Right renal cortex interstitium (tissue), 3 donors: ENCODE measurements around the gene C10orf71. TPM values are rescaled to one million over a fixed set of nuclear protein-coding genes. Genes with fewer than 3 reads are reported as not detected.

Experiments
- DNase-seq, 3 donors: peaks; one replicate each; pipeline ENCODE4 v3.0.0-alpha.2; 2013; ENCODE audit warnings: low read depth in 3 of 3, low spot score in 2 of 3
- polyA plus RNA-seq, 3 donors: library from polyadenylated mRNA; unstranded; fragments of 120-200 nt; gene quantifications; one replicate each; pipeline ENCODE4 v1.2.1, GENCODE V29; 2013; ENCODE audit not compliant: insufficient read length in 3 of 3

Gene C10orf71, protein sequence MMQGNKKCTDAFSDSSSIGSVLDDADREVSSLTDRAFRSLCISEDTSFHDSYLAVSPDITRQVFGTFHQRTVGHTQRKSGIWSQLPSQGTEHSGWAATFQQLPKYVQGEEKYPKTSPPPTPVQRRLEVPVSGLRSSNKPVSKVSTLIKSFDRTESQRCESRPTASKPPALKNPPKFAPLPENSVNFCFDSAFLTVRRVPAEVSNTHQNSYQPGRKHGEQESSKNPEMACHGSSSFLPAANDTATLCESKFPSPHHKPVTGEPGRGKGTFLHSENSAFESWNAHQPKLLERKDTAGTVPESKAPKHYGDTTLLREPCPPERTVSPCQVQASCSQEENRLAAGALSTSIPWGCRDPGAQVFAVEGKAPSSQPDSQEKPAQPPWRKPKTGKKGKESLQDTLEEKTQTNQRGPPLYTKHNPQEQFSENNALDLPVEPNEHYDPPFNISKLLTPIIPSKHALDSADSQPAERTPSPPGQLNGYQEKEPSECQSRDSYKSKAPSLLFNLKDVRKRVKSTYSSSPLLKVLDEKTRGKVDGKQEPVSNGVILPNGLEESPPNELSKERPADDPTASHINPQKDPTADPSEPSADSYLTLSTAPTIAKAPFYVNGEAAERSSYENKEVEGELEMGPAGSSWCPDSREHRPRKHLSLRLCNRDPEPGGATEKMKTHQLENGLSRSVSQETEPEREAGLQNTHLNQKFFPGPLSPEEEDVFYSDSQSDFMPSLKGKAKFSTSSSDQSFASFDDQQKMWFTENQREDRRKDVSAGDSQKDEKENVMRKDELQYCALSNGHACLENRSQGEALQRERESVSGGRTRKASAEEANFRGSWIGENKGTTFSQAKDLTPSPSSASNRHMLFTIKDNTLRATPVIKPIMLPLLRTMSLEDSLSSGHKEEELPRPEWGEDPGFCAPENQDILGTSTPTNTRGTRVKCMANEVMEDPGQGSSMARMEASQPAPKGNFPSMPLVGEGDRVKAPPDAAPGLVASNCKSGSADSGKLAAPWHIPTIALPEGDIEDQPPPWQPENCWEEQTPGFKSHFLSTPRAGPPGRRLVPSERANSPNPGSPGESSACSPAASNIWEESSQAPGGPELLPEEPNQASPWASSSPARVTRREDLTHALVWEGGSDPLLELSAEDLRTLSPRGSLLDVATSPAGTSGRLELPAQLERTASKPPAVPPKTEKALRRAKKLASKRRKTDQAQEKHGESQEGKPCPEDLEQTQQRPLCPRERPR (N-terminal part only)
- under 1 TPM; 0.08 to 0.19 (median 0.15) TPM for polyA plus RNA-seq

DNA sequence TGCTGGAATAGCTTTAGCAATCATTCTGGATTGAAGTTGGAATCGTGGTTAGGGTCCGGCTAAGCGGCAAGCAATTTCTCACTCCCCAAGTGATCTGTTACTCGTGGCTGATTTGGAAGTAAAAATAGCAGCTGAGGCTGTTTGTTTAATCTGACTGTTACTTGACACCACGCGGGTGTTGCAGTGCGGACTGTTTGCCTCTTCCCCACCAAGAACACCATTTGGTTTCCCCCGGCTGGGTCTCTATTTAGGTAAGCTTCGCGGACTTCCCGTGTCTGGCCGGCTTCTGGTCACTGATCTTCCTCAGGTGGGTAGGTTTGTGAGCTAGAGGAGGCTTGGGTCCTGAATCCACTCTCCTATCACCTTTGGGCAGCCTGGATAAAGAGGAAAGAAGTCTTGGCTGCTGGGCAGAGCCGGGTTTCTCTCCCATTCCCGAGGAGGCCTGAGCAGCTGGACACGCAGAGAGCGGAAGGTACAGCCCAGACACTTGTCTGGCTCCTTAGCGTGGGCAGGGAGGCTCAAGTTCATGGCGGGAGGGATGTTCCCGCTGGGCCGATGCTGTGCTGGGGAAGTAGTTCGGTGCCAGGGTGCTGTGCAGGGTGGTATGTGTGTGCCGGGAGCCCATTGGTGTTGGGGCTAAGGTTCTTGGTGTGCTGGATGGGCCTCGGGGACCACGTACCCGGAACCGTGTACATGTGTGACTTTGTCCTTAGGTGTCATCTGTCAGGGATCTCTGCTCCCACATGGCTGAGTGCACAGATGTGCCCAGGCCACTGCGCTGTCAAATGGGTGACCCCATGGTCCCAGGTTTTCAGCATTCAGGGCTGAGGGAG lies at the start of gene C10orf71:
Gene C10orf71, plus strand, starts transcription at position 188 of the 833 bp plus-strand sequence. CDS start 23,376 bp downstream, outside the sequence.
- peak in 2 of 3 donors; percentile 23 to 44 for DNase-seq

DNA sequence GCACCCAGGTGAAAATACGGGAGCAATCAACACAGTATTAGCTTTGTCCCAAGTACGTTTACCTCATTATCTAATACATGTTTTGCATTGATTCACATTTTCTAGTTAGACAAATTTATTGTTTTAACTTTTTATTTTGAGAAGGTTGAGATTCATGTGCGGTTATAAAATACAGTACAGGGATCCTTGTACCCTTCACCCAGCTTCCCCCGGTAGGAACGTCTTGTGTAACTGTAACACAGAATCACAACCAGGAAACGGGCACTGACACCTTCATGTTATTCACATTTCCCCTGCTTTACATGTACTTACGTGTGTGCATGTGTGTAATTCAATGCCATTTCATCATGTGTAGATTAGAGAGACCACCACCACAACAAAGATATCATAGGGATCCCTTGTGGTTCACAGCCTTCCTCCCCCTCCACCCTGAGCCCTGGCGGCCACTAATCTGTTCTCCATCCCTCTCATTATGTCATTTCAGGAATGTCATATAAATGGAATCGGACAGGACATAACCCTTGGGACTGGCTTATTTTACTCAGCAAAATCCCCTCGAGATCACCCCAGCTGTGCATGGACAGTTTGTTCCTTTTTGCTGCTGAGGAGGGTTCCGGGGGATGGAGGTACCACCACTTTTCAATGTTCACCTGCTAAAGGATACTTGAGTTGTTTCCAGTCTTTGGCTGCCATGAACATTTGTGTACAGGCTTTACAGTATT lies 46.5 kb upstream of the C10orf71 start:
- DNase-seq: no peak

DNA sequence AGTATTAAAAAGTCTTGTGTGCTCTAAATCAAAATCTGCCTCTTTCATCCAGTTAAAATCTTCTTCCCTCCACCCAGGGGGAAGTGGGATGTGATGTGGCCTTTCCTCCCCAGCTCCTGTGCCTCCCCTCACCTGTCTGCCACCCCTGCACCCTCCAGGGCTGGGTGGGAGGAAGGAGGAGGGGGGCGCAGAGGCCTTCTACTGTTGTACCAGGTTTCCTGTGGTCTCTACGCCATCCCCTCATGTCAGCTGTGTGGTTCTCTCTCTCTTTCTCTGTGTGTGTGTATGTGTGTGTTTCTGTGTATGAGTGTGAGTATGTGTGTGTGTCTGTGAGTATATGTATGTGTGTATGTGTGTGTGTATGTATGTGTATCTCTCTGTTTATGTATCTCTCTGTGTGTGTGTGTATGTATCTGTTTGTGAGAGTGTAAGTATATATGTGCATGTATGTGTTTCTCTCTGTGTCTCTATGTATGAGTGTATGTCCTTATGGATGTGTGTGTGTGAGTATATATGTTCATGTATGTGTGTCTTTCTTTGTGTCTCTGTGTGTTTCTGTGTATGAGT lies 45.5 kb upstream of the C10orf71 start:
- no peak for DNase-seq

DNA sequence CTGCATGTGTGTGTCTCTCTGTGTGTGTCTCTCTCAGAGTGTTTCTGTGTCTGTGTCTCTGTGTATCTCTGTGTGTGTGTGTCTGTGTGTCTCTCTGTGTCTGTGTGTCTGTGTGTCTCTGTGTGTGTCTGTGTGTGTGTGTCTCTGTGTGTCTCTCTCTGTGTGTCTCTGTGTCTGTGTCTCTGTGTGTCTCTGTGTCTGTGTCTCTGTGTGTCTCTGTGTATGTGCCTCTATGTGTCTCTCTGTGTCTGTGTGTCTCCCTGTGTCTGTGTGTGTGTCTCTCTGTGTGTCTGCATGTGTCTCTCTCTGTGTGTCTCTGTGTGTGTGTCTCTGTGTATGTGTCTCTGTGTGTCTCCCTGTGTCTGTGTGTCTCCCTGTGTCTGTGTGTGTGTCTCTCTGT lies 44.8 kb upstream of the C10orf71 start:
- no peak for DNase-seq

DNA sequence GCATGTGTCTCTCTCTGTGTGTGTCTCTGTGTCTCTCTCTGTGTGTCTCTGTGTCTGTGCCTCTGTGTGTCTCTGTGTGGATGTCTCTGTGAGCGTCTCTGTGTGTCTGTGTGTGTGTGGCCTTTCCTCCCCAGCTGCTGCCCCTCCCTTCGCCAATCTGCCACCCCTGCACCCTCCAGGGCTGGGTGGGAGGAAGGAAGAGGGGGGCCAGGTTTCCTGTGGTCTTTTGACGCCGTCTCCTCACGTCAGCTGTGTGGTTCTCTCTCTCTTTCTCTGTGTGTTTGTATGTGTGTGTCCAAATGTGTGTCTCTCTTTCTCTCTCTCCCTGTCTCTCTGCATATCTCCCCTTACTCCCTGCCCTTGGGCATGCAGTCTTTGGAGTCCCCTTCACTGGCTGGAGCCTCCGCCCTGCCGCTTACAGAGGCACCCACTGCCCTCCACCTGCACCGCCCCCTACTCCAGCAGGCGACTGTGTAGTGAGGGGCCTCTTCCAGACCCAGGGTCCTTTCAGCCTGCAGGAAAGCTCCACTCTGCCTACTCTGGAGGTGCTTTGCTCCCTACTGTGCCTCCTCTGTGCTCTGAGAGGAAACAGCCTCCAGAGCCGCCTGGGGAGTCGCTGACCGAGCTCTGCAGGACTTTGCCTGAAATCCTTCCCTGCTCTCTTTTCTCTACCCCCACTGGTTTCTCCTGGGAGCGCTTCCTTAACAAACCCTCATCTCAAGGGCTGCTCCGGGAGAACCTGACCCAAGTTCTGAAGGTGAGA lies 44.2 kb upstream of the C10orf71 start:
- DNase-seq: no peak

DNA sequence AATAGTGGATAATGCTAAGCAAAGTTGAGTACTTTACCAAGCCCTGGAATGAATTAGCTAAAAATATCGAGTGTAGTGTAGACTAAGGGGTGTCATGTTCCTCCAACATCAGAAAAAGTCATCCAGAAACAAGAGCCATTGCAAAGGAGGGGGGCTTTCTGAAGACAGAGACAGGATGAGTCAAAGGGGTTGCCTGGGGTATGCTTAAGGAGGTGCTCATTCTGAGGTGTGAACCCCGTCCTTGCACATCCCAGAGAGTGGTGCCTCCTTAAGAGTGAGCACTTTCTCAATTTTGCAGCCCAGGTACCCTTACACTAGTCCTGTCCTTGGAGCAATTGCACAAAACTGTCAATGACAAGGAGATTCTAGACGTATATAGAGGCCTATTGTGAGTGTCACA lies 43.1 kb upstream of the C10orf71 start:
- DNase-seq: no peak

DNA sequence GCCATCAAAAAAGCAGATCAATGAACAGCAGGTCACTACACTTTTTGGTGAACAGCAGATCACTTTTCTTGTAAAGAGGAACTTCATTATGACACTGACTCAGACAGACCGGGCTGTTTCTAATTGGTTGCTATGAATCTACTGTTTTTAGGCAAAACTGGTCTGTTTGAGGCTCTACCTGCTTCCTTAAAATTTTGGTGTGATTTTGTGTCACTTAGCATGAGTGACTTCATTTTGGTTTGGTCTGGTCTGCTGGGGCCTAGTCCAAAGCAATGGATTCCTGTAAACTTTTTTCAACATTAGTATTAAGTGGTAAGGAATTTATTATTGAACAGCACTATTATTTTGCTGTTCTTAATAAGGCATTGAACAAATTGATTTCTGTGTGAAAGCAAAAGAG lies 41.8 kb upstream of the C10orf71 start:
- no peak for DNase-seq

DNA sequence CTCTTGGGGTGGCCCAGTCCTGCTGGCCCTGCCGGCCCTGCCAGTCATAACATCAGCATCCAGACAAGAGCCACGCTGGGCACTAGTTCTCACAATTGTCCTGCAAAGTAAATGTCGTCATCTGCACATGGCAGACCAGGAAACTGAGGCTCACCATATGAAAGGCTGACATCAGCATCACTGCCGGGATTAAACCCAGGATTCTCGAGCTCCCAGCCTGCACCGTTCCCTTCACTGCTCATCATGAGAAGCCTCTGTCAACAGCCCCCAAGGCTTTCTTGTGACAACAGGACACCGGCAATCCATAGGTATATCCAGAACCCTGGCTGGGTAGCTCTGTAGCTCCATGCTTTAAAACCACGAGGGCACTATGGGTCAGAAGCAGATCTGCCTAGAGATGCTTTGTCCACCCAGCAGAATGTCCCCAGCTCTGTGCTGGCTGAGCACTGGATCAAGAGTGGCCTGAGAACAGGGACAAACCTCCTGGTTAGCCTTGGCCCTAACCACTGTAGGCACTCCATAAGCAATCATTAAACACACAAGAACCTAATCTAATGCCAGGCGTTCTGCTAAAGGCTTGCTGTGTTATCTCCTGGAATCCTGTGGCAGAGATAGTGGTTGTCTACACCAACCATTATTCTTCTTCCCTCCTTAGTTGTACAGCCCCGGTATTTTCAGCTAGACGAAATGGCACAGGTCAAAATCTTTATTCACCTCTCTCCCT lies 41.2 kb upstream of the C10orf71 start:
- no peak for DNase-seq

DNA sequence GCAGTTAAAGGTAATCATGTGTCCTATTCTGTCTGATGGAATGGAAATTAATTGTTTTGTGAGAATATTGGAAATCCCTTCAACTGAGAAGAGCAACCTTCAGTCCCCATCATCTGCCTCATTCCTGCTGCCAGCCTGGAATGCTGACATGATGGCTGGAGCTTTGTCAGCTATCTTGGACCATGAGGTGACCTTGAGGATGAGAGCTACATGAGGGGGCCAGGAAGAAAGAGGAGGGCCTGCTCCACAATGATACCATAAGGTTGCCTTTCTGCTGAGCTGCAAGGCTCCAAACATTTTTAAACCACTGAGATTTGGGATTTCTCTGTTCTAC lies 40.7 kb upstream of the C10orf71 start:
- DNase-seq: no peak

DNA sequence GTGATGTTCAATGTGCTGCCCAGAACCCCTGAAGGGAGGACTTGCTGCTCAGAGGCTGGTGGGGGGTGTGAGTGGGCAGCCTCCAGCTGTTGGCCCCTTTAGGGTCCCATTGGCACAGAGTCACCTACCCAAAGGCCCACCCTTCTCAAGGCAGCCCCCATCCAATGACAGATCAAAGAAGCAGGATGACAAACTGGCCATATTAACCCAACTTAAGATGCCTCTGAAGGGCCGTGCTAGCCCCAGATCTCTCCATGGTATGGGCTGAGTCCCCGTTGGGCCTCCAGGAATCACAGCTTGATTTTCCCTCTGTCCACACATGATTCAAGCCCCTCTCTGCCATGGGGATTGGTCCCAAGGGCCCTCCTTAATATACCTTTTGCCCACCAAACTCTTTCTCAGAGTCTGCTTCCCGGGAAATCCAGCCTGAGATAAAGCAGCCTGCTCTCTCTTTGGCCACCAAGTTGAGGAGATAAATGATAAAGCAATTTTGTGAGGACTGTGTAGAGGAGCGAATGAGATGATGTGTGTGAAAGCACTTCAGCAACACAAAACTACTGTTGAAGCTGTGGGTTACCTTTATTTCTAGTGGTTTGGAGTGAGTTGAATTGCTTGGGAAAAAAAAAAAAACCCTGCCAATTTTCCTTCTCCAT lies 38.2 kb upstream of the C10orf71 start:
- DNase-seq: no peak

DNA sequence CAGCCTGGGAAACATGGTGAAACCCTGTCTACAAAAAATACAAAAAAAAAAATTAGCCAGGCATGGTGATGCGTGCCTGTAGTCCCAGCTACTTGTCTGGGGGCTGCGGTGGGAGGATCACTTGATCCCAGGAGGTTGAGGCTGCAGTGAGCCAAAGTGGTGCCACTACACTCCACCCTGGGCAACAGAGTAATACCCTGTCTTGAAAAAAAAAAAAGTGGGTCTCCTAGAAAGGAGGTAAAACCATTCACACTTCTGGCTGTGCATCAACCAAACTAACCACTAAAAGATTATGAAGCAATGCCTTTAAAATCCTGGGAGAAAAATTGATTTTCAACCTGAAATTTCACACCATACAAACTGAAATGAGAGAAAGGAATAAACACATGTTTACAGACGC lies 35.4 kb upstream of the C10orf71 start:
- no peak for DNase-seq

DNA sequence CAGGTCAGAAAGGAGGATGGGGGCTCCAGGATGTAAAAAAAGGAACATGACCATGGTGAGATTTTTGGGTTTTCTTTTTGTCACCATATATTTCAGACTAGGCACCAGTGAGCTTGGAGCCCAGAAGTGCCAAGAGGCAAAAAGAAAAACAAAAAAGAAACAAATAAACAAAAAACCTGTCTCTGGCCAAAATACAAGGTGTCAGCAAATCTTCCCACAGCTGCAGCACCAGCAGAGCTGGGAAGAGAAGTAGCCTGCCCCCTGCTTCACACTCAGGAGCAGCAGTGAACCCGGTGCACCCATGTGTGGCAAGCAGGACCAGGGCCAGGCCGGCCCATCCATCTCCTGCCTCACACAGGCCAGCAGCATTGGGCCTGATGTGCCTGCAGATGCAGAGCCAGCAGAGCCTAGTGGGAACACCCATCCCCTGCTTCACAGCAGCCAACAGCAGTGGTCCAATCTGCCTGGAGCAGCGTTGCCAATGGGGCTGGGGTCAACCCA lies 34.7 kb upstream of the C10orf71 start:
- DNase-seq: no peak

DNA sequence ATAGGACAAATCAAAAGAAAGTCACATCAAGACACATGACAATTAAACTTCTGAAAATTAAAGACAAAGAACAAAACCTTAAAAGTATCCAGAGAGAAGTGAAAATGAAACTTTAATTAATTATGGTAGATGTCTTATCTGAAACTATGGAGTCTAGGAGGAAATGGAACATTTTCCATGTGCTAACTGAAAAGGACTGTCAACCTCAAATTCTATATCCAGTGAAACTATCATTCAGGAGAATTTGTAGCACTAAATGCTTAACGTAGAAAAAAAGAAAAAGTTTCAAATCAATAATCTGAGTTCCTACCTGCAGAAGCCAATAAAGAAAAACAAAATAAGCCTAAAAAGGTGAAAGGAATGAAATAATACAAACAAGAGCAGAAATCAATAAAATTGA lies 33.1 kb upstream of the C10orf71 start:
- DNase-seq: no peak

DNA sequence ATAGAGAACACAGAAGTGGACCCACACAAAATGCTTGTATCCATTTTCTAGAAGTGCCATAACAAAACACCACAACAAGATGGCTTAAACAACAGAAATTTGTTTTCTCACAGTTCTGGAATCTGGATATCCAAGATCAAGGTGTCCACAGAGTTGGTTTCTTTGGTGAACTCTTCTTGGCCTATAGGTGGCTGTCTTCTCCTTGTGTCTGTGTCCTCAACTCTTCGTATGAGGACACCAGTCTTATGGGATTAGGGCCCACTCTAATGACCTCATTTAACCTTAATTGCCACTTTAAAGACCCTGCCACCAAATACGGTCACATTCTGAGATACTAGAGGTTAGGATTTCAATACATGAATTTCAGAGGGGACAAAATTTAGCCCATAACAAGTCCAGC lies 30.8 kb upstream of the C10orf71 start:
- no peak for DNase-seq

DNA sequence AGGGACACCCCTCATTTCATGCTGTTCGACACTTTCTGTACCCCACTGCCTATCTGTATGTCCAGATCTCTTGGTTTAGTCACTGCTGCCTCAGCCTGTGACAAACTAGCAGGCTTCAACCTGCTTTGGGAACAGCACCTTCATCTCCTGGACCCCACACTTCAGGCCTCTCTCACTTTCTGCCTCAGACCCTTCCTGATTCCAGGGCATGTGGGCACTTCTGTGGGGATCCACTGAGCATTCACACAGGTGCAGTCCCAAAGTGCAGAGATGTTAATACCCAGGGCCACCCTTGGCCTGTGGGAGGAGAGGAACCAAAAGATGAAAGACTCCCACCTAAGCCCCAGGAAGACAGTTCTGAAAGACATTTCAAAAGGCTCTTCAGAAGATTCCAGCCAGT lies 29.4 kb upstream of the C10orf71 start:
- DNase-seq: no peak

DNA sequence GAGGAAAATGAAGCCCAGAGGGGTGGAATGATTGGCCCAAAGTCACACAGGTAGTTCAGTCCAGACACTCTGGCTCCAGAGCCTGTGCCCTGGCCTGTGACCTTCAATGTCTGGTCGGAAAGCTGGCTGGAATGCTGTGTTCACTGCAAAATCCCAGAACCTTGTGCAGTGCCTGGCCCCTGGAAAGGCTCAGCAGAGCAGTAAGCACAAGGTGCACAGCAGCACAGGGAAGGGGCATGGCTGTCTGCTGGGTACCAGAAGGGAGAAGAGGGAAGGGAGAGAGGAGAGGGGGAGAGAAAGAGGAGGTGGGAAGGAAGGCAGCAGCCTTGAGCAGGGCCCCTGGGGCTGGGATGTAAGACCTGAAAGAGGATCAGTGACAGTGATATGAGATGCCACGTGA lies 28.4 kb upstream of the C10orf71 start:
- DNase-seq: no peak

DNA sequence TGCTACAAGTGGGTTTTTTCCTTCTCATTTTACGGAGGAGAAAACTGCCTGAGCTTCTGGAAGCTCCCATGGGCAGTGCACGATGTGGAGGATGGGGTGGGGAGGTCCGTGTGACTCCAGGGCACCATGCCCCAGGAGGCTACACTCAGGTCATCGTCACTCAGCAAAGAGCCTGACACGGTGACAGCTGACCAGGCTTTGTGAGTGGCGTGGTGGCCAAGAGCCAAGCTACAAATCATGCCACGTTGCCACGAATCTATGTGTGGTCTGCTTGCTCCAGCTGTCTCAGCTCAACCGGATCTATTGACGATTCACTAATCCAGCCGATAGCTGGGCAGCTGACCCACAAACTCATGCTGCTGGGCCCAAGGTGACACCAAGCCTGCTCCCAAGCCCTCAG lies 27.6 kb upstream of the C10orf71 start:
- DNase-seq: no peak
